DMS 273 (cell line): ENCODE data around the gene NRXN2.
"Not testable (repeated sequence)": the region's sequence is repeated elsewhere in the genome, so short reads cannot be mapped to it uniquely, and the experiment has no call there.

Experiments used
- DNase-seq: peaks from one replicate; lab custom pipeline; 2025; ENCODE audit not compliant: unreplicated experiment; lab: John Stamatoyannopoulos, UW

Gene NRXN2

GRCh38 chr11:64705501-64705900 is 17.5 kb downstream of the NRXN2 start:
- DNase-seq: no peak

DNA sequence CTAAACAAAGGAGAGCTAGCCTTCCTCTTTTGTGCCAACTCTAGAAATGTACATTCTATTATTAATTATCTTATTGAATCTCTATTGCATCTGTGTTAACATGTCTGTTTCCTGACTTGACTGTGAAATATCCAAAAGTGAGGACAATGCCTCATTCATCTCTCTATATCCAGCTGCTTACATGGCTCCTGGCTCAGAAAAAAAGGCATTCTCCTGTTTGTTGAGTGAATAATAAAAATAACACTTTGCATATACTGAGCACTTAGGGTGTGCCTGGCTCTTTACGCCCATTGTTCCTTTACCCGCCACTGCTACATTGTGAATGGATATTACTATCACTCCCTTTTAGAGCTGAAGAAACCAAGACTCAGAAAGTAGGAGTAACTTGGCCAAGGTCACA is 19.9 kb downstream of the NRXN2 start:
- no peak for DNase-seq

DNA sequence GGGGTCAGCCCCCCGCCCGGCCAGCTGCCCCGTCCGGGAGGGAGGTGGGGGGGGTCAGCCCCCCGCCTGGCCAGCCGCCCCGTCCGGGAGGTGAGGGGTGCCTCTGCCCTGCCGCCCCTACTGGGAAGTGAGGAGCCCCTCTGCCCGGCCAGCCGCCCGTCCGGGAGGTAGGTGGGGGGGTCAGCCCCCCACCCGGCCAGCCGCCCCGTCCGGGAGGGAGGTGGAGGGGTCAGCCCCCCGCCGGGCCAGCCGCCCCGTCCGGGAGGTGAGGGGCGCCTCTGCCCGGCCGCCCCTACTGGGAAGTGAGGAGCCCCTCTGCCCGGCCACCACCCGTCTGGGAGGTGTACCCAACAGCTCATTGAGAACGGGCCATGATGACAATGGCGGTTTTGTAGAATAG is 21.0 kb downstream of the NRXN2 start:
- DNase-seq: not testable (repeated sequence)

DNA sequence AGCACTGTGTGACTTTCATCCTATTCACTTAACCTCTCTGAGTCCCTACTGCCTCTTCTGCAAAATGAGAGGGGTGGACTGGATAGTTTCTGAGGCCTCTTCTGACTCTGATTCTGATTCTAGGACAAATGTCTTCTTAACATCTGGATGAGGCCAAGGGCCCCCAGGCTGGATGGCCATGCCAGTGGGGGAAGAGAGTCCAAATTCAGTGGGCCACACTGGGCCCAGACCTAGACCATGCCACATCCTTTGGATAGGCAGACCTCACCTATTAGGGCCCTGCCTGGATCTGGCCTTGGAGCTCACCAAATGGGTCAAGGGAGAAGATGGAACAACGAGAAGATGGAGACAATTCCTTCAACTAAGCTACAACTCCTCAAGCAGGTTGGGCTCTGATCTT is 24.6 kb downstream of the NRXN2 start:
- no peak for DNase-seq

DNA sequence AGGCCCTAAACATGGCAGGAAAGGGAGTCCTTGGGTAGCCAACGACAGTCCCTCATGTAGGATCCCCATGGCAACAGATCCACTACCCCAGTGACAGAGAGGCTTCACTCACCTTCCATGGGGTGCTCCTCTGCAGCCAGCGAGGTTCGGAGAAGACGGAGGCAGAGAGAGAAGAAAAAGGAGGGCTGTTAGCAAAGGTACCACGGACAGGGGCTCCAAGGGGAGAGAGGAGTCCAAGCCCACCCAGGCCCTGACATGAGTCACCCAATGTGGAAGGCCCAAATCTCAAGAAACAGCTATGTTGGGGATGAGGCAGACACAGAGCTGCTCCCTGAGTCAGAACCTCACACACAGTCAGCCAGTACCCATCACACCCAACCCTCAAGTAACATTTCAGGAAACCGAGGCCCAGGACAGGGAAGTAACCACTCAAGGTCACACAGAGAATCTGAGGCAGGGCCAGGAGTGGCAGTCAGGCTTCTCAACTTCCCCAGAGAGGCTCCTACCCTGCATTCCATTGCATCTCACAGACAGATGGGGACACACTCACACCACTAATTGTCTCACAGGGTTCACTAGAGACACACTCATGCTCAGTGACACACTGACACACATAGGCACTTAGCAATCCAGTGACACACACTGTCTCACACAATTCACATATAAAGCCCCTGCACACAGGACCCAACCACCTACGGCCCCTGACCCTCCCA is 25.2 kb downstream of the NRXN2 start:
- no peak for DNase-seq

- DNase-seq: no peak
Measured at GRCh38 chr11:64696045-64696444, 27.0 kb downstream of the NRXN2 start.

DNA sequence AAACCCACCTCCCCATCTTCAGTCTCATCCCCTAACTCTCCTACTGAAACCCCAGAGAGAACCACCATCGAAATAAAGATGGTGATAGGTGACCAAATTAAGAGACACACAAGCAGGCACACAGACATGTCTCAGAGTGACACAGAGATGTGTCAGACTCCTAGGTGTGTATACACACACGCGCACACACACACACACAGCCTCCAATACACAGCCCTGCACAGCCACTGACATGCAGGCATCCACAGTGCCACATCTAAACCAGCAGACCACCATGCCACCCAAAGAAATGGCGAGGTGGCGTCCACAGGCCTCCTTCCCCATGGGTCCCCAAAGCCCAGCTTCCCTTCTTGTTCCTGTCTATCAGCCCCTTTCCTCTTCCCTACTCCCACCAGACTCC is 27.4 kb downstream of the NRXN2 start:
- no peak for DNase-seq

DNA sequence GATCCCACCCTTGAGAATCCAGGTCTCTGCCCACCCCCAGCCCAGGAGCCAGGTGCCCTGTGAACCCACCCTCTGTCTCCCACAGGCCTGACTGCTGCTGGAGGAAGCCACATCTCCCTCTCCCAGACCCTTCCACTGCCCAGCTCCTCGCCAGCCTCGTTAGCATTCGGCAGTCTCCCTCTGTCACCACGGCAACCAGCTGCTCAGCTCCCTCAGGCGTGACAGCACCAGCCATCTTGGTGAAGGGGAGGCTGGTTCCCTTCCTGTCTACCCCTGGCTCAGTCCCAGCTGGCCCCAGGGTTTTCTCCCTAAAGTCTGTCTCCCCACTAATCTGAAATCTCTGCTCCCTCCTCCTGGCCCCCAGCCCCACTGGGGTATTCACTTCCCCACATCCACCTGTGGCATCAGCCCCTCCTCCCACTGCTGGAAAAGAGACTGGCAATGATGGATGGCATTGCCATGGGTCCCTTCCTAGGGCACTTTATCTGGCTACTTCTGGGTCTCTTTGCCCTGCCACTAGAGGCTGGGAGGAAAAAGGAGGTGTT is 28.1 kb downstream of the NRXN2 start:
- DNase-seq: peak; percentile 75

DNA sequence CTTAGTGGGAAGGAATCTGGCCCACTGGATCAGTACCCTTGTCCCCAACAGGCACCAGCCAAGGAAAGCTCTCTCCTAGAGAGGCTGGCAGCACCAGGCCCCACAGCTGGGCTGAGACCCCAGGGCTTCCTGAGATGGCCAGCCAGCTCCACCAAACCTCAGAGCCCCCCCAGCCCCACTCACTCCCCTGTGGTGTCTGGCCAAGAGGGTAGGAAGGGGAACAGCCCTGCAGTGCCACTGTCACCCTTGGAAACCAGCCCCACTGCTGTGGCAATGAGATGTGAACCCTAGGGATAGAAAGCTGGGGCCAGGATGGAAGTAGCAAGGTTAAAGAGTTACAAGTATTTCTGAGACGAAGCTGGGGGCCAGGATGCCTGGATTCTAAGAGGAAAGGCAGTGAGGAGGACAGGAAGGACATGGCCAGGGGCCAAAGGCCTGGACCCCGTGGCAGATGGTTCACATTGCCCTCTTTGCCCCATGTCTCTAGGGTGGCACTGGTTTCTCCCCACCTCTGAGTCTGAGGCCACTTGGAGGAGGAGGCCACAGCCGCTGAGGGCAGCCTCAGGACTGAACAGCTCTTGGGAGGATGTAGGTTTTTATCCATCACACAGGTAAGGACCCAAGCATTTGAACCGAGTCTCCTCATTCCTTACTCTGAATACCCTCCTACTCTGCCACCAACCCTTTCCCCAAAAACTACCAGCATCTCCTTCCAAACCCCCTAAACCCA is 28.8 kb downstream of the NRXN2 start:
- no peak for DNase-seq

- DNase-seq: no peak
Measured at GRCh38 chr11:64692764-64693331, 30.1 kb downstream of the NRXN2 start.

DNA sequence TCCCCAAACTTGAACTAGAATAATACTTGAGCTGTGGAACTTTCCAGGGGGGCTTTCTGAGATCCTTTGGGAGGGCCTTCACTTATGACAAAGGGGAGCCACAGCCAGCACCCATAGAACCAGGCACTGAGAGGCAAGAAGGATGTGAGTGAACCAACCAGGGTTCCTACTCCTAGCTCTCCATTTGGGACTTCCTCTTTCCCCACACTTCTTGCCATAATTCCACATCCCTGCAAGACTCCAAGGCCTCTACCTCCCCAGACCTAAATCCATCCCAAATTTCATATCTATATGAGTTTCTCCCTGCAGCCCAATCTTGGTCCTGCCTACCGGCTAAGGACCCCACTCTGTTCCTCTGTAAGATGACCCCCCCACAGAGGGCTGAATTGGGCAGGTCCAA is 31.5 kb downstream of the NRXN2 start:
- no peak for DNase-seq

DNA sequence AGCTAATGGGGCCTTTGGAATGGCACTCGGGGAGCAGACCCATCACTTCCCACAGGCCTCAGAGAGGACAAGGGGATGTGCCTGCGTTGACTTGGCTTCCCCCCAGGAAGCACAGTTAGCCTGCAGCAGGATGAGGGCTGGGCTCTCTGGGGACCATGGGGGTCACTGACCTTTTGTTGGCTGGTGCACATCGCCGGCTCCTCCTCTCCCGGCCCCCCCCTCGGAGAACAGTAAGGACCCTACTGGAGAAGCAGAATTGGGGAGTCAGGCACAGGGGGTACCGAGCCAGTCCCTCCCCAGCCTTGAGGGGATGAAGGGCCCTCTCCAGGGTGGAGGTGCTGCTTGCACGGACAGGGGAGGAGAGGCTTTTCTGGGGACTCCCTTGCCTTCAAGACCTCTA is 32.8 kb downstream of the NRXN2 start:
- DNase-seq: no peak

- peak; percentile 93 for DNase-seq
Measured at GRCh38 chr11:64688534-64688982, 34.4 kb downstream of the NRXN2 start.

DNA sequence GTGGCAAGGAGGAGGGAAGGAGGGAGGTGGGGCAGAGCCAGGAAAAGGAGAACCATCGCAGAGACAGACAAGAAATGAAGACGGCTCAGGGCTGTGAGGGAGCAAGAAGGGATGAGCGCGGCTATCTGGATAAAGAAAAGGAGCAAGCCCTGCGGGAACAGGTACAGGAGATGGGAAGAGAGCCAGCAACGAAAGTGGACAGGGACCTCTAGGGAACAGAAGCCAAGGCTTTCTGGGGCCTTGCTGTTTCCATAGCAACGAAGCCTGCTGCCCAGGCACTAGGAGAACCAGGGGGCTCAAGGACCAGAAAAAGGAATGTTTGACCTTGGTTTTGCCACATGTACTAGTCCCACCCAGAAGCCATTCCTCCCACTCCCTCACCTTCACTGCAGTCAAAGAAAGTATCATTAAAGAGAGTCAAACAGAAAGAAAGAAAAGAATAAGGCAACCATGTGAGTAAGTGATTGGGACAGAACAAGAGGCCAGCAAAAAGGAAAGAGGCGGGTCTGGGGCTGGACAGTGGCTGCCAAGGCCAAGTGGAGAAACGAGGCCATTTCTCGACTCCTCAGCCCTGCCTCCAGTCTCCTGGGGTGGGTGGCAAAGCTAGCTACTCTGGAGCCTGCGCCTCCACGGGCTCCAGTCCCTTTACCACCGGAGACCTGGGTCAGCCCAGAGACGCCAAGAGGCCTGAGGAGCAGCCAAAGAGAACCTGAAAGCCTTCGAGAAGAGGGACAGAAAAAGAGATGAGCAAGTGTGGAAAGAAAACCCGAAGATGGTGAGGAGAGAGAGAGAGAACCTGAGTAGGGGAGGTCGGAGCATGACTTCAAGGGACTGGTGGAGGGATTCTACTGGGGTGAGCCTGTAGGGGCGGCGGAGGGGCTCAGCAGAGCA is 35.1 kb downstream of the NRXN2 start:
- DNase-seq: peak; percentile 32

- DNase-seq: peak; percentile 82
Measured at GRCh38 chr11:64687204-64687603, 35.8 kb downstream of the NRXN2 start.

- DNase-seq: no peak
Measured at GRCh38 chr11:64686466-64687170, 36.4 kb downstream of the NRXN2 start.

- no peak for DNase-seq
Measured at GRCh38 chr11:64685536-64685935, 37.5 kb downstream of the NRXN2 start.

GRCh38 chr11:64684357-64684756 is 38.6 kb downstream of the NRXN2 start:
- no peak for DNase-seq

- DNase-seq: no peak
Measured at GRCh38 chr11:64681171-64681570, 41.8 kb downstream of the NRXN2 start.

- no peak for DNase-seq
Measured at GRCh38 chr11:64679846-64680245, 43.2 kb downstream of the NRXN2 start.
